ENCODE measurements around the gene LDLR.

GRCh38 chr19:11111117-11111770 is 22.0 kb downstream of the LDLR start:
- no peak for TF ChIP-seq CTCF (IDR thresholded peaks at IDR 0.05 in 4 of 5, conservative IDR thresholded peaks at IDR 0.05 in 1 of 5)
- no peak for TF ChIP-seq POLR2A (IDR thresholded peaks at IDR 0.05)

Measured in gastrocnemius medialis (tissue), 4 donors.